HG03571 (cell line): Measurements from ENCODE around the gene PCGF6.
"Not testable (repeated sequence)": the region's sequence is repeated elsewhere in the genome, so short reads cannot be mapped to it uniquely, and the experiment has no call there.

Experiments used
- ATAC-seq: cut with Tn5 transposase; IDR thresholded peaks from one replicate; pipeline ENCODE4 v1.9.1; 2021; ENCODE audit not compliant: unreplicated experiment

Gene PCGF6

GRCh38 chr10:103258928-103259327, 92.0 kb downstream of the PCGF6 start:
- not testable (repeated sequence) for ATAC-seq

DNA sequence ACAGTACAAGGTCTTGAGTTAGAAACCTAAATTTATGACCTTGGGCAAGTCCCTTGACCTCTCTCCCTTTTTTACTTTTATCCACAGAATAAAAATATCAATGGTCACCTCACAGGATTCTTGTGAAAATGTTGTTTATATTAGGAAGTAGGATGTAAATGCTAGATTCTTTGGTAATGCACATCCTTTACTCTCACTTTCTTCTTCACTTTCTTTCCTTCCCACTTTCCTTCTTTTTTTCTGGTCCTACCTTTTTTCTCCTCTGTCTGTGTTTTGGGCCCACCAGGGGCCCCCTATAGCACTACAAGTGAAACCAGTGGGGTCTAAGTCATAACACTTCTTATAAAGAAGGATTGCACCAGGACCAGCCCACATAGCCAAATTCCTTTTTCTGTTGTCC, 93.1 kb downstream of the PCGF6 start:
- no peak for ATAC-seq

- ATAC-seq = no peak
Measured at GRCh38 chr10:103256613-103257012, 94.3 kb downstream of the PCGF6 start.

GRCh38 chr10:103254538-103255325, 96.2 kb downstream of the PCGF6 start:
- no peak for ATAC-seq

- no peak for ATAC-seq
Measured at GRCh38 chr10:103254113-103254512, 96.8 kb downstream of the PCGF6 start.
